ENCODE measurements around the gene REG4.
"Not testable (repeated sequence)": the region's sequence is repeated elsewhere in the genome, so short reads cannot be mapped to it uniquely, and the experiment has no call there.

REG4 gene

GRCh38 chr1:119805746-119806145, 5.5 kb downstream of the REG4 start:
- DNase-seq = no peak

- no peak for DNase-seq
These were observed 6.0 kb downstream of the REG4 start for GRCh38 chr1:119805247-119805646.

- DNase-seq = no peak
These were observed 11.6 kb downstream of the REG4 start for GRCh38 chr1:119799599-119800177.

- DNase-seq = no peak
These were observed 12.3 kb downstream of the REG4 start for GRCh38 chr1:119799003-119799402.

- no peak for DNase-seq
These were observed 13.7 kb downstream of the REG4 start for GRCh38 chr1:119797606-119798005.

- DNase-seq = no peak
These were observed 14.1 kb downstream of the REG4 start for GRCh38 chr1:119797162-119797561.

GRCh38 chr1:119795261-119796200, 15.7 kb downstream of the REG4 start:
- no peak for DNase-seq

- DNase-seq = no peak
These were observed 16.4 kb downstream of the REG4 start for GRCh38 chr1:119794876-119795240.

- DNase-seq = no peak
These were observed 16.9 kb downstream of the REG4 start for GRCh38 chr1:119794230-119794875.

GRCh38 chr1:119791377-119791776, 19.9 kb downstream of the REG4 start:
- no peak for DNase-seq

- DNase-seq = no peak
These were observed 20.6 kb downstream of the REG4 start for GRCh38 chr1:119790451-119791198.

- DNase-seq = no peak
These were observed 23.5 kb downstream of the REG4 start for GRCh38 chr1:119787776-119788175.

GRCh38 chr1:119786473-119787050, 24.7 kb downstream of the REG4 start:
- not testable (repeated sequence) for DNase-seq

- not testable (repeated sequence) for DNase-seq
These were observed 25.2 kb downstream of the REG4 start for GRCh38 chr1:119786046-119786445.

- DNase-seq = no peak
These were observed 27.0 kb downstream of the REG4 start for GRCh38 chr1:119784191-119784781.

- no peak for DNase-seq
These were observed 27.7 kb downstream of the REG4 start for GRCh38 chr1:119783354-119784185.

- no peak for DNase-seq
These were observed 28.5 kb downstream of the REG4 start for GRCh38 chr1:119782631-119783325.

- no peak for DNase-seq
These were observed 29.6 kb downstream of the REG4 start for GRCh38 chr1:119781434-119782210.

GRCh38 chr1:119779869-119780356, 31.3 kb downstream of the REG4 start:
- no peak for DNase-seq
